ENCODE results near the gene RAB5B.
"Not testable (repeated sequence)": the region's sequence is repeated elsewhere in the genome, so short reads cannot be mapped to it uniquely, and the experiment has no call there.

RAB5B gene

GRCh38 chr12:56020423-56021184 lies 46.7 kb downstream of the RAB5B start, which contains the start of gene IKZF4:
Gene IKZF4 (plus strand): TSS chr12:56021043. CDS start chr12:56021494, 451 bp downstream.
- no peak for DNase-seq (ENCODE audit: low read depth)

- no peak for DNase-seq (ENCODE audit: low read depth)
Measured at GRCh38 chr12:56021889-56022497, 48.1 kb downstream of the RAB5B start.

GRCh38 chr12:56028511-56029165 lies 54.8 kb downstream of the RAB5B start:
- DNase-seq (ENCODE audit: low read depth): no peak

GRCh38 chr12:56029166-56029519 lies 55.3 kb downstream of the RAB5B start:
- no peak for DNase-seq (ENCODE audit: low read depth)

- no peak for DNase-seq (ENCODE audit: low read depth)
Measured at GRCh38 chr12:56029666-56030293, 55.9 kb downstream of the RAB5B start.

- no peak for DNase-seq (ENCODE audit: low read depth)
Measured at GRCh38 chr12:56031987-56032386, 58.1 kb downstream of the RAB5B start.

- no peak for DNase-seq (ENCODE audit: low read depth)
Measured at GRCh38 chr12:56034586-56035332, 60.9 kb downstream of the RAB5B start.

- no peak for DNase-seq (ENCODE audit: low read depth)
Measured at GRCh38 chr12:56037161-56037560, 63.3 kb downstream of the RAB5B start.

- DNase-seq (ENCODE audit: low read depth): no peak
Measured at GRCh38 chr12:56038022-56038655, 64.3 kb downstream of the RAB5B start.

GRCh38 chr12:56040151-56040550 lies 66.3 kb downstream of the RAB5B start:
- no peak for DNase-seq (ENCODE audit: low read depth)

GRCh38 chr12:56040963-56041551 lies 67.2 kb downstream of the RAB5B start:
- no peak for DNase-seq (ENCODE audit: low read depth)

GRCh38 chr12:56041552-56042429 lies 67.9 kb downstream of the RAB5B start, which contains the start of gene RPS26:
Gene RPS26 (plus strand): TSS chr12:56041918. CDS start chr12:56042167, 249 bp downstream.
- peak; percentile 99 for DNase-seq (ENCODE audit: low read depth)

- DNase-seq (ENCODE audit: low read depth): not testable (repeated sequence)
Measured at GRCh38 chr12:56042430-56042813, 68.5 kb downstream of the RAB5B start.

- DNase-seq (ENCODE audit: low read depth): no peak
Measured at GRCh38 chr12:56042843-56043242, 69.0 kb downstream of the RAB5B start.

All from HS-5 (cell line).